Measurements from ENCODE around the gene CSRP1.
A peak's percentile ranks its signal among the peaks of the same experiment; 100 is the strongest.

The CSRP1 gene

DNA sequence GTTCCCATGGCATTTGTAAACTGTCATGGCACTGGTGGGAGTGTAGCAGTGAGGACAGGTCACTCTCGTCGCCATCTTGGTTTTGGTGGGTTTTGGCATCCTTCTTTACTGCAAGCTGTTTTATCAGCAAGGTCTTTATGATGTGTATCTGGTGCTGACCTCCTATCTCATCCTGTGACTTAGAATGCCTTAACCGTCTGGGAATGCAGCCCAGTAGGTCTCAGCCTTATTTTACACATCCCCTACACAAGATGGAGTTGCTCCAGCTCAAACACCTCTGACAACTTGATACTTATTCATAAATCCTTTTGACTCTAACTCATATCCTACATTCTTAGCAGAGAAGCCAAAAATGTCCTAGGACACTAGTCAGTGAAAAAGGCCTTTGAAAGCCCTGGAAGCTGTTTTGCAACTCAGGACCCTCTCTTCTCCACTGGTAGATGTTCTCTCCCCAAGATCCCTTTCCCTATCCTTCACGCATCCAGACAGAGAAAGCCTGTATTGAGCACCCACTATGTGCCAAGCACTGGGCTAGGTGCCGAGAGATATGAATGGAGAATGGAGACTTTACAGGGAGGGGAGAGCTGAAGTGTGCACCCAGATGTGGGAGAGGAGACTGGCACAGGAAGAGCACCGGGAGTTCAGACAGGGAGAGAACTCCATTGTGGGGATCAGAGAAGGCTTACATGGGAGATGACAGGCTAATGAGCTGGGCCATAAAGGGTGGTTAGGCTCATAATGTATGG is 6.7 kb upstream of the CSRP1 start:
- no peak for DNase-seq (ENCODE audit: low spot score)

DNA sequence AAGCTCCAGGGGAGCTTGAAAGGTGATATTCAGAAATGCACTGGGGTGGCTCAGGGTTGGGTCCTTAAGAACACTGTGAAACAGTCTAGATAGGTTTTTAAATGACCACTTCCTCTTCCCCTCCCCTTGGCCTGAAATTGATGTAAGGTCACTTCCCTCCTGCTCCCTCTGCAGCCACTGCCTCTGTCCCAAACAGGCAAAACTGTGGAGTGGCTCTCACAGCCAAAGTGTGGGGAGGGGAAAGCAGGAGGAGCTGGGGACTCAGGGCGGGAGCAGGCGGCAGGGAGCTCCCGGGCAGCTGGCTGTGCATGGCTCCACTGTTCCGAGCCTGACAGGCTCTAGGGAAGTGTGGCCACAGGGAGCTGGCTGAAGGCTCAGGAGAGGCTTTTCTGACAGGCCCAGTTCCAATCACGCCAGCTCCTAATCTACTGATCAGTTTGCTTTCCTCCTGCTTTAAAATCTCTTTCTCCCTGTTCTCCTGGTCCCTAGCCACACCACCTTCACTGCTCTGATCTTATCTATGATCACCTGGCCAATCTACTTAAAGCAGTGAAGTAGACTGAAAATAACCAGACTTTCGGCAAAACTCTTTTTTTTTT is 5.1 kb upstream of the CSRP1 start:
- no peak for DNase-seq (ENCODE audit: low spot score)

GRCh38 chr1:201511396-201511940 is 4.5 kb upstream of the CSRP1 start:
- no peak for DNase-seq (ENCODE audit: low spot score)

GRCh38 chr1:201510734-201511133 is 3.8 kb upstream of the CSRP1 start:
- no peak for DNase-seq (ENCODE audit: low spot score)

- DNase-seq (ENCODE audit: low spot score), result no peak
Measured at GRCh38 chr1:201509601-201510374, 2.9 kb upstream of the CSRP1 start.

- peak; percentile 61 for DNase-seq (ENCODE audit: low spot score)
Measured at GRCh38 chr1:201508809-201509208, 1.9 kb upstream of the CSRP1 start.

GRCh38 chr1:201507360-201507675 is 395 bp upstream of the CSRP1 start:
- DNase-seq (ENCODE audit: low spot score), result no peak

GRCh38 chr1:201506092-201506491 is 831 bp downstream of the CSRP1 start:
- DNase-seq (ENCODE audit: low spot score), result peak; percentile 17

DNA sequence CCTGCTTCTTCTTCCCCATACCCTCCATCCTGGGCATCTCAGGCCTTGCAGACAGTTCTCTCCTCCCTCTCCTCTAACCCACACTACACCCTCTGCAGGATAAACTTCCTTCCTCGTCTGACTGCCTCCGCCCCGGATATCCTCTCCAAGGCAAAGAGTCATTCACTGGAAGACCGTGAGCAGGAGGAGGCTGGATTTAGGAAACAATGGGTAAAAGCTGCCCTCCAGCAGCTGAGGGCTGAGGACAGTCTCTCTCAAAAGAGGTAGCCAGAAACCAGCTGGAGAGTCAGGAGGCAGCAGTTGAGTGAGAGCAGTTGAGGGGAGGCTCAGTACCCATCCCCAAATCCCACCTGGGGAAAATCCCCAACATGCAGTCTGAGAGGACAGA is 1.4 kb downstream of the CSRP1 start:
- DNase-seq (ENCODE audit: low spot score), result peak; percentile 57

DNA sequence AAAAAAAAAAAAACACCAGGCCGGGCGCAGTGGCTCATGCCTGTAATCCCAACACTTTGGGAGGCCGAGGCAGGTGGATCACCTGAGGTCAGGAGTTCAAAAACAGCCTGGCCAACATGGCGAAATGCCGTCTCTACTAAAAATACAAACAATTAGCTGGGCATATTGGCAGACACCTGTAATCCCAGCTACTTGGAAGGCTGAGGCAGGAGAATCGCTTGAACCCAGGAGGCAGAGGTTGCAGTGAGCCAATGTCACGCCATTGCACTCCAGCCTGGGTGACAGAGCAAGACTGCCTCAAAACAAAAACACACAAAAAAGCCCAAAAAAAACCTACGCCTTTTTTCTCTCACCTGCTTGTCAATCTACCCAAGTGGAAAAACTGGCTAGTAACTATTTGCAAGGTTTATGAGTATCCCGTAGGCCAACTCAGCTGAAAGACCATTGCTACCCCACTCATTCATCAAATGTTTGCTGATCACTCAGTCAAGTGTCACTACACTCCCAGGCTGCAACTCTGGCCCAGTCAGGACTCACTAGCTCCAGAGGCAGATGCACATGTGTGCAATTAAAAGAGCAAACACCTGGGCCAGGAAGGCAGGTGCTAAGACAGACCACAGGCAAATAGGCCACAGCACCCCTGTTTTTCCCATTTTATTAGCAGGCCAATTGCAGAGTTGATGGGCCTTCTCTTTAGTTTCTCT is 2.0 kb downstream of the CSRP1 start:
- DNase-seq (ENCODE audit: low spot score), result peak; percentile 2

DNA sequence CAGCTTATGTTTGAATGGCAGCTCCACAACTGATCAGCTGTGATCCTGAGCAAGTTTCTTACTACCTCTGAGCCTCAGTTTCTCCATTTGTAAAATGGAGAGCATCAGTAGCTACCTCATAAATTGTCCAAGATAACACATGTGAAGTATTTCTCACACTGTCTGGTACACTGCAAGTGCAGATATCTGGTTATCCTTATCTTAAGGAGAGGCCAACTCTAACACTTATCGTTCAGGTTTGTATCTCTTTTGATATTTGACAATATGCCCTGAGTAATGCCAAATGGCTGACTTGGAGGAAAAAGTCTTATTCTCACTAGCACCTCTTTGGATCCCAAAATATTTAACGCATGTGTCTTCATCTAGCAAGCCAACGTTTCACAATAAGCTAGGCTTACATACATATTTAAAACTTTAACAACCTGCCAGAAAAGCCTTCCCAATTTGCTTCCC is 2.7 kb downstream of the CSRP1 start:
- peak; percentile 10 for DNase-seq (ENCODE audit: low spot score)

DNA sequence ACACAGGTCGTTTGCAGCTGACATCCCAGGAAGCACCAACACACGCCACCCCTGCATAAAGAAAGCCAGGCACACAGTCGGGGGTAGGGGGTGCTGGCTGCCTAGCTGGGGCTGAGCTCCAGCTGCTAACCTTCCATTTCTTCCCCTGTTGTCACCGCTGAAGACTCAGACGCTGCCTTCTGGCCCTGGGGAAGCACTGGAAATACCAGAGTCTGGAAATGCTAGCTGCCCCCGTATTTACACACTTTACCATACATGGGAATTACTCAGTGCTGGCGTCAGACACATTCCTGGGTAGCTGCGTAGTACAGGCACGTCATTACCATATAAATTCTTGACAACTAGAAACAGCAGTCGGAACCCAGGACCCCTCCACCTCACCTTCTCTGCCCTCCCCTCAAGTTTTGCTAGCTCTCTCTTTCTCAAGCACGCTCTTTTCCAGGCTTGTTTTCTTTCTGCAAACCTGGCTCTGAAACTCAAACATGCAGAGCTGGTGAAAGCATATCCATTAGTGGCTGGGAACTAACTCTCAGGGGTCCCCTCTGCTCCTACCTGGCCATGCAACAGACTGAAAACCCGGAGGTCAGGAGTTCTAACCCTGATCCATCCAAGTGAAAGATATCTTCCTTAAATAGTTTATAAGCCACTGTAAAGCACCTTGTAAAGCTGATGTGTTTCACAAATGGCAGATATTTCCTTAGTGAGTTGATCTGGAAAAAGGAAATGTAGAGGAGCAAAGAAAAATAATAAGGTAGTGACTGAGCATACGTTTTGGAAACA is 3.3 kb downstream of the CSRP1 start:
- peak; percentile 83 for DNase-seq (ENCODE audit: low spot score)

- DNase-seq (ENCODE audit: low spot score), result peak; percentile 0
Measured at GRCh38 chr1:201502511-201502857, 4.4 kb downstream of the CSRP1 start.

GRCh38 chr1:201501812-201502510 is 5.0 kb downstream of the CSRP1 start:
- peak; percentile 1 for DNase-seq (ENCODE audit: low spot score)

DNA sequence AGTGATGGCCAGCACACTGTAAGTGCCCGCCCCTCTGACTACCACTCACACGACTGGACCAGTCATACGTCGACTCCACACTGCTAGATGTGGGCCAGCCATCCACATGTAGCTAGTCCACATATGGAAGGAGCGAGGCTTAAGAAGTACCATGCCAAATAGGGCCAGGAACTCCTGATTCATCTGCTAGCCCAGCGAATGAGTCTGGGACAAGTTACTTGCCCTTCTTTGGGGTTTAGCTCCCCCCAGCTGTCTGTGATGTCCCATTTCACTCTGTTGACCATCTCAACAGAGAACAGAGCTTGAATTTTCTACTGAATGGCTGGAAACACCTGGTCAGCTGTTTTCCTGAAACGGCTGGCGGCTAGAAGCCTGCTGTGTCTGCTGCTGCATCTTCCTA is 5.8 kb downstream of the CSRP1 start:
- no peak for DNase-seq (ENCODE audit: low spot score)

DNA sequence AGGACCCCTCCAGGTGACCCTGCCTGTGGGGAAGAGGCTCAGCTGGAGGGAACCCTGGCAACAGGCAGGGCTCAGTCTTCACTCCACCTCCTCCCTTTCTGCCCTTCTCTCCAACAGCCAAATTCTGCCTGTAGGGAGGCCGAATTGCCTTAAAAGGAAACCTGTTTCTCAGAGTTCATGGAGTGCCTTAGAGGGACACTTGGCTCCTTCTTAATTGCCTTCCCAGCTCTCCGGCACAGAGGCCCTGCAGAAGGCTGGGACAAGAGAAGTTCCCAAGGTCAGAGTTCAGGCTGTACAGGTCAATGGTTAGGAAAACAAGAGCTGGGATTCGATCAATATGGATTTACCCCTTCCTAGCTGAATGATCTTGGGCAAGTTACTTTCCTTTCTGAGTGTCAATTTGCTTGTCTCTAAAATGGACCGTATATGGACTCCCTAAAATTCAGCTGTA is 6.2 kb downstream of the CSRP1 start:
- DNase-seq (ENCODE audit: low spot score), result no peak

DNA sequence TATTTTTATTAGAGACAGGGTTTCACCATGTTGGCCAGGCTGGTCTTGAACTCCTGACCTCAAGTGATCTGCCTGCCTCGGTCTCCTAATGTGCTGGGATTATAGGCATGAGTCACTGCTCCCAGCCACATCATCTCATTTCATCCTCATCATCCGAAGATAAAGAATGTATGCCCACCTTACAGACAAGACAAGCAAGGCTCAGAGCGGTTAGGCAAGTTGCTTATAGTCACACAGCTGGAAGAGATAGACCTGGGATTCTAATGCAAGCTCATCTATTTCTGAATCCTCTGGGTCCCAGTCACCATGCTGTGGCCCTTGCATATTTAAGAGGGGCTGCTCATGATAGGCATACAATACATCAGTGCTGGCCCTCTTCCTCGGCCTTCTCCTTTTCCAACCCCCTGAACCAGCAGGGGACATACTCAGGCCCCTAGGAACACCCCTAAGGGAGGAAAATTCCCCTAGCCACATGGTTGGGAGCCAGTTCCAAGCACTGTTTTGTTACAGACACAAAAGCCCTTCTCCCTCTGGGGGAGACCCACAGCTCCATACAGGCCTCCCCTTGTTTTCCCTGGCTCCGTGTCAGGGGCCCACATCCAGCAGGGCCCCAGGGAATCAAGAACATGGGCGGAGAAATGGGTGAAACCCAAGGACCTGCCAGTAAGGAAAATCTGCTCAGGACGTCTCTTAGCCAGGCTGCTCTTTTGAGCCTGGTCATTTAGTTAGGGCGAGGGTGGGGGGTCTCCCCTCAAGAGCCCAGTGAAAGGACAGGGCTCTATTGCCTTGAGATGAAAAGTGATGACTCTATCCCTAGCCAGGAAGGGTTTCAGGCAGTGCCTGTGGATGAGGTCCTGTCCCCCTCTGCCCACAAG is 6.9 kb downstream of the CSRP1 start:
- DNase-seq (ENCODE audit: low spot score), result no peak

GRCh38 chr1:201499191-201499590 is 7.7 kb downstream of the CSRP1 start:
- no peak for DNase-seq (ENCODE audit: low spot score)

- no peak for DNase-seq (ENCODE audit: low spot score)
Measured at GRCh38 chr1:201498621-201499020, 8.3 kb downstream of the CSRP1 start.

All from AG08396 (cell line).